Renal cortex interstitium (tissue), 11 donors: Measurements from ENCODE around the gene CTCF. TPM values are rescaled to one million over a fixed set of nuclear protein-coding genes. Genes with fewer than 3 reads are reported as not detected.

Experiments used
- DNase-seq, 11 donors: peaks; one replicate each; pipeline ENCODE4 v3.0.0-alpha.2; 2013; ENCODE audit warnings: low read depth in 9 of 11, low spot score in 4 of 11; ENCODE audit errors: extremely low read depth in 1 of 11
- polyA plus RNA-seq, 3 donors: library from polyadenylated mRNA; unstranded; fragments of 120-200 nt; gene quantifications; one replicate each; pipeline ENCODE4 v1.2.1, GENCODE V29; 2013; ENCODE audit not compliant: insufficient read length in 3 of 3

CTCF gene
- polyA plus RNA-seq, 3 donors, result 72.5 to 88.2 (median 81.4) TPM

- no peak for DNase-seq
Measured at GRCh38 chr16:67641779-67642708, 79.7 kb downstream of the CTCF start.

DNA sequence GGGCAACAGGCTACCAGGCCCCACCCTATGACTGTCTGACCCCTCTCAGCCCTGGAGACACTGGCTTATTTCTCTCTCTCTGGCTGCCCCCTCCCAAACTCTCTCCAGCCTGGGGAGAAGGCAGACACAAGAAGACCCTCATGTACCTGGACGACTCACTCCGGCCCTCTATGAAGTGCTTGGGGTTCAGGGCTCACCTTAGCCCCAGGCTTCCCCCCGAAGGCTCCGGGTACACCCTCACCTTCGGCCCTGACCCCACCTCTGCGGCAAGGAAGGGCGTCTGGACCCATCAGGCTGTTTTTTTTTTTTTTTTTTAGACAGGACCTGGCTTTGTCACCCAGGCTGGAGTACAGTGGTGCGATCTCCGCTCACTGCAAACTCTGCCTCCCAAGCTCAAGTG is 81.7 kb downstream of the CTCF start:
- DNase-seq, result no peak

DNA sequence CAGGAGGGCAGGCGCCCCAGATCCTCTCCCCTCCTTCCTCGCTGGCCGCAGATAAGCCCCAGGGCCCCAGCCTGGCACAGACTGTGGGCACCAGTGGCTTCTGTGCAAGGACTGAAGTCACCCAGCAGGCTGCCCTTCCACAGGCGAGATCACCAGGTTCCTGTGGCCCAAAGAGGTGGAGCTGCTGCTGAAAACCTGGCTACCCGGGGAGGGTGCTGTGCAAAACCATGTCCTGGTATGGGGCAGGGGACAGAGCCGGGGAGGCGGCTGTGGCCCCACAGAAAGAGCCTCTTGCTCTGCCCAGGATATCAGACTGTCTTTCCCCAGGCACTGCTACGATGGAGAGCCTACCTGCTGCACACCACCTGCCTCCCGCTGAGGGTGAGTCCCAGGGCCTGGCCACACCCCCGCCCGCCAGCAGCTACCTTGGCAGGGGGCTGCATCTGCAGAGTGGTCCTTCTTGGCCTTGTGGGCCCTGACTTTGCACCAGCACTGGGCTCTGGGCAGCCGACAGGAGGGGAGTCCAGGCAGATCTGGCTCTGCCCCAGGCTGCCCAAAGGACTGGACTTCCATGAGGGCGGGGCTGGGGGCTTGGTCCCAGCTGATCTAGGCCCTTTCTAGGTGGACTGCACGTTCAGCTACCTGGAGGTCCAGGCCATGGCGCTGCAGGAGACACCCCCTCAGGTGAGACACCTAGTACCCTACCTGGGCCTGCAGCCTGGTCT is 83.2 kb downstream of the CTCF start:
- no peak for DNase-seq

- DNase-seq, result no peak
Measured at GRCh38 chr16:67647111-67647651, 84.9 kb downstream of the CTCF start.

- no peak for DNase-seq
Measured at GRCh38 chr16:67647681-67648080, 85.4 kb downstream of the CTCF start.

GRCh38 chr16:67648088-67648763 is 85.9 kb downstream of the CTCF start:
- no peak for DNase-seq

DNA sequence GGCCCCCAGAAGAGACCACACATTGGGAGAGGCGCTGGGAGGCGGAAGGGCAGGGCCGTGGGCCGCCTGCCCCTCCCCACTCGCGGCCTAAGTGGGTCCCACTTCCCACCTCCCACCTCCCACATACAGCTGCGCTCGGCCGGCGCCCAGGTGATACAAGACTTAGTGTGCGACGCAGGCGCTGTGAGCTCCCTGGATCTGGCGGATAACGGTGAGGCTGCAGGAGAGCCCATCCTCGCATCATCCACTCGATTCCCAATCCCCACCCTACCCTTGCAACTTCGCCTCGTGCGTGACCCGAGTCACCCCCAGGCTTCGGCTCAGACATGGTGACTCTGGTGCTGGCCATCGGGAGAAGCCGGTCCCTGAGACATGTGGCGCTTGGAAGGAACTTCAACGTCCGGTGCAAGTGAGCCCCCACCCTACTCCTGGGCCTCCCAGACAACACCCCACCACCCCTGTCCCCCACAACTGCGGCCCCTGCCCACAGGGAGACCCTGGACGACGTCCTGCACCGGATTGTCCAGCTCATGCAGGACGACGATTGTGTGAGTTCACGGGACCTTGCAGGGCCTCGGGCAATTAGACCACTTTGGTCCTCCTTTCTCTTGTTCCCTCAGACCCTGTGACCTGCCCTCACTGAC is 86.6 kb downstream of the CTCF start:
- DNase-seq, result no peak

DNA sequence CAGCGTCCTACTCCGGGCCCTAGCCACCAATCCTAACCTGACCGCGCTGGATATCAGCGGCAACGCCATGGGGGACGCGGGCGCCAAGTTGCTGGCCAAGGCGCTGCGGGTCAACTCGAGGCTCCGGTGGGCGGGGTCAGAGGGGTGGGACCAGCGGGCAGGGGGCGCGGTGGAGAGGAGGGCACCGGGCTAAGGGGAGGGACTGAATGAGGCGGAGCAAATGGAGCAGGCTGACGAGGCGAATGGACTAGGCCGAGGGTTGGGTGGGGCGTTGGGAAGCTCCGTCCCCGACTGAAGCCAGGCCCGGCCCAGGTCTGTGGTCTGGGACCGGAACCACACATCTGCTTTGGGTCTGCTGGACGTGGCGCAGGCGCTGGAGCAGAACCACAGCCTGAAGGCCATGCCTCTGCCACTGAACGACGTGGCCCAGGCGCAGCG is 87.2 kb downstream of the CTCF start:
- DNase-seq, result no peak

DNA sequence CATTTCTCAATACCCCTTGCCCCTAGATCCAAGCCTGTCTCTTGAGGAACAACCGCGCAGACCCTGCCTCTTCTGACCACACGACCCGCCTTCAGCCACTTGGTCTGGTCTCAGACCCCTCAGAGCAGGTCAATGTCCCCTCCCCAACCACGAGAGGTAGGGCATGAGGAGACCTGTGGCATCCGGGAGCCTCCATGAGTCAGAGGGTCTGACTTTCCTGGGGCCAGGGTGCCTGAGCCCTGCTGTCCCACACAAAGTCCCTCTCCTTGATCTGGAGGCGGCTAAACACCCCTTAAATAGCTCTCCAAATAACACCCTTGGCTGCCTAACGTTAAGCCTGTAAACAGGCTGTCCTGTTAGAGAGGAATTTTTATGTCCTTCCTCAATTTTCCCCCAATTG is 87.7 kb downstream of the CTCF start:
- no peak for DNase-seq

- no peak for DNase-seq
Measured at GRCh38 chr16:67651039-67651438, 88.7 kb downstream of the CTCF start.

GRCh38 chr16:67651847-67652246 is 89.5 kb downstream of the CTCF start:
- DNase-seq, result no peak

DNA sequence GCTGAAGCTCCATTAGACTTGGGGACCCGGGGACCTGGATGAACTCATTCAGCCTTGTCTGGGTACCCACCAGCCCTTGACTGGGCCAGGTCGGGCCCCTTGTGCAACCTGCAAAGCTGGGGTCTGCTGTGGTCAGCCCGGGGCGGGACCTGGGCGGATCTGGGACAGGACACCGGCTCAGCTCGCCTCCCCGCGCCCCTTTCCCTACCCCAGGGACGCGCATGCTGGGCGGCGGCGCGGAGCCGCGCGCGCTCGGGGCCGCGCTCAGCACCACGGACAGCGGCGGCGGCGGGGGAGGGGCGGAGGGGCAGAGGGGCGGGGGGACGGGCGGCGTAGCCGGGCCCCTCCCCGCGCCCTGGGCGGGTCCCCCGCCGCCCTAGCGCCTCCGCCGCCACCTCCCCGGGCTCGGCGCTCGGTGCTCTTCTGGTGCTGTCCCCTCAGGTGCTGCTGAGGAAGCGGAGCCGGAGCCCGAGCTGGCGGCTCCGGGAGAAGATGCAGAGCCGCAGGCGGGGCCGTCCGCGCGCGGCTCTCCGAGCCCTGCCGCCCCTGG is 90.3 kb downstream of the CTCF start:
- DNase-seq, result no peak

DNA sequence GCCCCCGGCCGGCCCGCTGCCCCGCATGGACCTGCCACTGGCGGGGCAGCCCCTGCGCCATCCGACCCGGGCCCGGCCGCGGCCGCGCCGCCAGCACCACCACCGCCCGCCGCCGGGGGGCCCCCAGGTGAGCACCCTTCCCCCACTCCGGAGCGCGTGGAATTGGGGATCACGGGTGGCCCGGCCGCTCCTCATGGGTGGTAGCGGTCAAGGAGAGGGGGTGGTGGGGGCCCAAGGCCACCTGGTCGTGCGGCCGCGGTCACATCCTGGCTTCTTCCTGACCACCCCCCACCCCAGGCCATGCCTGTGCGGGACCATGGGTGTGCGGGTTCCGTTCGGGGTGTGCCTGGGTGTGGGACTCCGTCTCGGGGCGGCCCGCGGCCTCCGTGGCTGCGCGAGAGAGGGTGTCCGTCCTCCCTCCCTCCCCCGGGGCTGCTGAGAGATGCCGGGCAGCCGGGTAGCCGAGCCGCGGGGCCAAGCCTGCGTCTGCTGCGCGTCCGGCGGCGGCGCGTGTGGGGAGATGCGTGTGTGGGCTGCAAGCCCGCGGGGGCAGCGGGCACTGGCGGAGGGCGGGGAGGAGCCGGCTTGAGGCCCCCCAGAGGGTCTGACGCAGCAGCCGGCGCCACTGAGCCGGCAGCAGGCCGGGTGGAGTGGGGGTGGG is 90.9 kb downstream of the CTCF start:
- no peak for DNase-seq

DNA sequence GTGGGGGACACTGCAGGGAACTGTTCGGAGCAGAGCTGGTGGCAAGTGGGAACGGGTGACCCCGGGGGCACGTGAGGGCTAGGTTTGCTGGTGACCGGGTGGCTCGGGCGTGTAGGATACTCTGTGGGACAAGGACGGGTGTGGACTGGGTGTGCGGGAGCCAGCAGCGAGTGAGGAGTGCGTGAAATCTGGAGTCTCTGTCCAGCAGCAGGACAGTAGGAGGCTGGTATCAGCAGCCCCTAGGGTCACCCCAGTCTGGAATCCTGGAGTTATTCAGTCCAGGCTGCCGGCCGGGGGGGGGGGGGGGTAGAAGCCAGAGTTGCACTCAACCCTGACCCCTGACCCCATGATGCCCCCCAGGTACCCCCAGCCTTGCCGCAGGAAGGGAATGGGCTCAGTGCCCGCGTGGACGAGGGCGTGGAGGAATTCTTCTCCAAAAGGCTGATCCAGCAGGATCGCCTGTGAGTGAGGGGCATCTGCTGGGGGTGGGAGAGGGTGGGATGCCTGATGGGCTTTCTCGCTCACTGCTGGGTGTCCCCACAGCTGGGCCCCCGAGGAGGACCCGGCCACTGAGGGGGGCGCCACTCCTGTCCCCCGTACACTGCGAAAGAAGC is 91.6 kb downstream of the CTCF start:
- no peak for DNase-seq

DNA sequence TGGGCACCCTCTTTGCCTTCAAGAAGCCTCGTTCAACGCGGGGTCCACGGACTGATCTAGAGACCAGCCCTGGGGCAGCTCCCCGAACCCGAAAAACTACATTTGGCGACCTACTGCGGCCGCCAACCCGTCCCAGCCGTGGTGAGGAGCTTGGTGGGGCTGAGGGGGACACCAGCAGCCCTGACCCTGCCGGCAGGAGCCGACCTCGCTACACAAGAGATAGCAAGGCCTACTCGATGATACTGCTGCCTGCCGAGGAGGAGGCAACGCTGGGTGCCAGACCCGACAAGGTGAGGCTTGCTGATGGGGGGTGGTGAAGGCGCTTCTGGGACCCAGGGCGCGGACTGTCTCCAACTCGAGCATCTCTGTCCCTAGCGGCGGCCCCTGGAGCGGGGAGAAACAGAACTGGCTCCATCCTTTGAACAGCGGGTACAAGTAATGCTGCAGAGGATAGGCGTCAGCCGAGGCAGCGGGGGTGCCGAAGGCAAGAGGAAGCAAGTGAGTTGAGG is 92.1 kb downstream of the CTCF start:
- DNase-seq, result no peak

DNA sequence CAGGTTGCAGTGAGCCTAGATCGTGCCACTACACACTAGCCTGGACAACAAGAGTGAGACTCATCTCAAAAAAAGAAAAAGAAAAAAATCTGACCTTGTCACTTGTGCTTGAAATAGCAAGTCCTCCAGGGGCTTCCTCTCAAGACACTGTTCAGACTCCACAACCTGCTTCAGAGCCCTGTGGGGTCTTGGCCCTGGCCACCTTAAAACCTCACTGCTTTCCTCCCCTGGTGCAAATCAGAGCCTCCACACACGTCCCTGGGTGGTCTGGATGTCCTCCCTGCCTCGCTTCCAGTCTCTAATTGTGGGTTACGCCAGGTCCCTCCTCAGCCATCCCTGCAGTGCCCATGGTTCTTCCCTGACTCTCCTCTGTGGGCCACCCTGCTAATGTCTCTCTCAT is 93.0 kb downstream of the CTCF start:
- DNase-seq, result no peak

- DNase-seq, result no peak
Measured at GRCh38 chr16:67656344-67657016, 94.2 kb downstream of the CTCF start.
